ENCODE data around the gene RYR3.

- TF ChIP-seq, protein P1, sequence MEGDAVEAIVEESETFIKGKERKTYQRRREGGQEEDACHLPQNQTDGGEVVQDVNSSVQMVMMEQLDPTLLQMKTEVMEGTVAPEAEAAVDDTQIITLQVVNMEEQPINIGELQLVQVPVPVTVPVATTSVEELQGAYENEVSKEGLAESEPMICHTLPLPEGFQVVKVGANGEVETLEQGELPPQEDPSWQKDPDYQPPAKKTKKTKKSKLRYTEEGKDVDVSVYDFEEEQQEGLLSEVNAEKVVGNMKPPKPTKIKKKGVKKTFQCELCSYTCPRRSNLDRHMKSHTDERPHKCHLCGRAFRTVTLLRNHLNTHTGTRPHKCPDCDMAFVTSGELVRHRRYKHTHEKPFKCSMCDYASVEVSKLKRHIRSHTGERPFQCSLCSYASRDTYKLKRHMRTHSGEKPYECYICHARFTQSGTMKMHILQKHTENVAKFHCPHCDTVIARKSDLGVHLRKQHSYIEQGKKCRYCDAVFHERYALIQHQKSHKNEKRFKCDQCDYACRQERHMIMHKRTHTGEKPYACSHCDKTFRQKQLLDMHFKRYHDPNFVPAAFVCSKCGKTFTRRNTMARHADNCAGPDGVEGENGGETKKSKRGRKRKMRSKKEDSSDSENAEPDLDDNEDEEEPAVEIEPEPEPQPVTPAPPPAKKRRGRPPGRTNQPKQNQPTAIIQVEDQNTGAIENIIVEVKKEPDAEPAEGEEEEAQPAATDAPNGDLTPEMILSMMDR (IDR thresholded peaks at IDR 0.05; ENCODE audit: insufficient read depth, low read depth, low read length), result no peak
- TF ChIP-seq EZH2 (IDR thresholded peaks at IDR 0.05; ENCODE audit: insufficient read depth, low read length), result no peak
Measured at GRCh38 chr15:33322091-33322490, 11.3 kb downstream of the RYR3 start.

Data from astrocyte (in vitro differentiated cells and primary cell).